ENCODE measurements around the gene CDH13. TPM values are rescaled to one million over a fixed set of nuclear protein-coding genes. Genes with fewer than 3 reads are reported as not detected.

The CDH13 gene
- total and polyA plus RNA-seq, 2 donors (not counting 3 experiments of a cell fraction or from before 2014, with no cell fraction given) = 96.6 to 124 TPM

- no peak overlapping the region for H3K9ac ChIP-seq (replicated peaks; ENCODE audit: extremely low read depth, insufficient read depth, low read length)
- peaks cover 11% of the 10 kb centered on the region for H3K4me1 ChIP-seq (ENCODE audit: control insufficient read depth, extremely low read depth, insufficient read depth, low read length)
- no peak overlapping the region for H3K4me3 ChIP-seq (replicated peaks in 1 of 3; ENCODE audit: insufficient read depth in 1 of 3, low read depth in 1 of 3, low read length in 3 of 3)
- no peaks in the 10 kb centered on the region for H4K20me1 ChIP-seq (replicated peaks; ENCODE audit: control insufficient read depth, extremely low read depth, insufficient read depth, low read length)
- no peak overlapping the region for H3K4me2 ChIP-seq (ENCODE audit: insufficient read depth, low read length)
- no peak overlapping the region for H2AFZ ChIP-seq (ENCODE audit: low read depth, low read length)
- H3K79me2 ChIP-seq (ENCODE audit: control insufficient read depth, insufficient read depth, low read length) = no peaks in the 10 kb centered on the region
- POLR2A ChIA-PET = no interaction called here
- H3K27me3 ChIP-seq (ENCODE audit: control insufficient read depth in 2 of 2, insufficient read depth in 2 of 2, low read length in 2 of 2) = no peaks in the 10 kb centered on the region
- dilution Hi-C loops (cut with MboI; ENCODE audit: extremely low pct_ligation_motif_present, low sequenced_read_pairs) (no loop called here), intact Hi-C loops (cut with micrococcal nuclease) (no loop called here)
- FAIRE-seq (no peak), DNase-seq (ENCODE audit: low read depth, low spot score) (no peak)
- CTCF ChIA-PET = no interaction called here
- no peaks in the 10 kb centered on the region for H3K36me3 ChIP-seq (ENCODE audit: control insufficient read depth in 2 of 2, extremely low read depth in 1 of 2, insufficient read depth in 2 of 2, low read length in 2 of 2)
- TF ChIP-seq CTCF (IDR thresholded peaks at IDR 0.05; ENCODE audit: extremely low read depth in 1 of 2, insufficient read depth in 1 of 2, low read depth in 1 of 2, low read length in 2 of 2) (no peak), POLR2A (IDR thresholded peaks at IDR 0.05; ENCODE audit: low read depth, low read length) (no peak), EZH2 (IDR thresholded peaks at IDR 0.05; ENCODE audit: borderline replicate concordance, low read depth, low read length, severe bottlenecking) (no peak), POLR2AphosphoS5 (IDR thresholded peaks at IDR 0.05; ENCODE audit: insufficient read depth, low read depth, low read length) (no peak), GATA2 (IDR thresholded peaks at IDR 0.05; ENCODE audit: insufficient read depth, insufficient read length, low read depth, low read length) (no peak), FOS (IDR thresholded peaks at IDR 0.05; ENCODE audit: borderline replicate concordance, insufficient read depth, low read length) (no peak), MYC (IDR thresholded peaks at IDR 0.05; ENCODE audit: low read depth, low read length) (no peak), MAX (IDR thresholded peaks at IDR 0.05; ENCODE audit: insufficient read depth, insufficient read length) (no peak), JUN (IDR thresholded peaks at IDR 0.05; ENCODE audit: borderline replicate concordance, insufficient read depth, insufficient read length, low read depth) (no peak)
- H3K9me1 ChIP-seq (replicated peaks; ENCODE audit: control insufficient read depth, extremely low read depth, insufficient read depth, low read length) = no peaks in the 10 kb centered on the region
- H3K27ac ChIP-seq (ENCODE audit: insufficient read depth, low read depth, low read length) = no peak overlapping the region
- no TSS peak for BruUV-seq (replicated peaks)
- H3K9me3 ChIP-seq (replicated peaks; ENCODE audit: control insufficient read depth, insufficient read depth, low read length) = no peaks in the 10 kb centered on the region
Observed at GRCh38 chr16:82878466-82878865, 251.7 kb downstream of the CDH13 start.

Measured in endothelial cell of umbilical vein (primary cell).